Fibroblast of lung (primary cell): ENCODE results near the gene CLCN7.

Source experiments
- EZH2 ChIP-seq: IDR thresholded peaks from 2 replicates; pipeline ENCODE4 v1.5.1; 2012; ENCODE audit warnings: low read length, control low read depth, mild to moderate bottlenecking; ENCODE audit errors: missing control alignments
- TF ChIP-seq, protein P1 (sequence below), 2 donors: IDR thresholded peaks in 1 of 2; conservative IDR thresholded peaks in 1 of 2; 1 replicate in 1 of 2; 2 replicates in 1 of 2; pipeline ENCODE4 v1.5.1; 2011 to 2012; ENCODE audit warnings: low read length in 2 of 2, control low read depth in 1 of 2, inconsistent platforms in 1 of 2, low read depth in 1 of 2, mild to moderate bottlenecking in 1 of 2

DNA sequence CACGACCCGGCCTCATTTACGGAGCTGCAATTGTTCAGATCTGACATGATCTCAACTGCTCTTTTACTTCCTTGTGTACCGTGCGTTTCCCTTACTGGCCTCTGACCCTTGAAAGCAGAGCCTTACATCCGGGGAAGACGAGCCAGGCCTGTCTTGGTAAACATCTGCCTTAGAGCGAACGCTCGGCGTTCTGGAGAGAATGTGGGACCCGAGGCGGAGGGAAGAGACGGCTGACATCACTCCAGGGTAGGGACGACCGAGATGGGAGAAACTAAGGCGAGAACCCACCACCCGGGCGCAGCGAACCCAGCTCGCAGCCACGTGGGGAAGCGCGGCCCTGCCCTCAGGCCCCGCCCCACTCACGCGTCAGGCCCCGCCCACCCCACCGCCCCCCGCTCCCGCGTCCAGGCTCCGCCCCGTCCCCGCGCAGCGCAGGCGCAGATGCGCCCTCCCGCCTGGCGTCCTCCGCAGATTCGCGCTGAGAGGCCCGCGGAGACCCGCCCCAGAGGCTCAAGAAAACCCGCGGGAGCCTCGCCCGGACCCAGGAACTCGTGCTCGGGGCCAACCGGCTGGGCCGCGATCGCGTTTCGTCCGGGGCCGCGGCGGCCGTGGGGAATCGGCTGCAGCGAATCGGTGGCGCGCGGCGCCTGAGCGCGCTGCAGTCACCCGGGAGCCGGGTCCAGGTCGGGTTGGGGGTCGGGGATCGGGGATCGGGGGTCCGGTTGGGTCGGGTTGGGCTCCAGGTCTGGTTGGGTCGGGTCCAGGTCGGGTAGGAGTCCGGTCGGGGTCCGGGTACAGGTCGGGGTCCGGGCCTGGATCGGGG, 18.3 kb upstream of the CLCN7 start, which contains the start of gene TELO2:
- TF ChIP-seq, protein P1, sequence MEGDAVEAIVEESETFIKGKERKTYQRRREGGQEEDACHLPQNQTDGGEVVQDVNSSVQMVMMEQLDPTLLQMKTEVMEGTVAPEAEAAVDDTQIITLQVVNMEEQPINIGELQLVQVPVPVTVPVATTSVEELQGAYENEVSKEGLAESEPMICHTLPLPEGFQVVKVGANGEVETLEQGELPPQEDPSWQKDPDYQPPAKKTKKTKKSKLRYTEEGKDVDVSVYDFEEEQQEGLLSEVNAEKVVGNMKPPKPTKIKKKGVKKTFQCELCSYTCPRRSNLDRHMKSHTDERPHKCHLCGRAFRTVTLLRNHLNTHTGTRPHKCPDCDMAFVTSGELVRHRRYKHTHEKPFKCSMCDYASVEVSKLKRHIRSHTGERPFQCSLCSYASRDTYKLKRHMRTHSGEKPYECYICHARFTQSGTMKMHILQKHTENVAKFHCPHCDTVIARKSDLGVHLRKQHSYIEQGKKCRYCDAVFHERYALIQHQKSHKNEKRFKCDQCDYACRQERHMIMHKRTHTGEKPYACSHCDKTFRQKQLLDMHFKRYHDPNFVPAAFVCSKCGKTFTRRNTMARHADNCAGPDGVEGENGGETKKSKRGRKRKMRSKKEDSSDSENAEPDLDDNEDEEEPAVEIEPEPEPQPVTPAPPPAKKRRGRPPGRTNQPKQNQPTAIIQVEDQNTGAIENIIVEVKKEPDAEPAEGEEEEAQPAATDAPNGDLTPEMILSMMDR (conservative IDR thresholded peaks at IDR 0.05 in 1 of 2, IDR thresholded peaks at IDR 0.05 in 1 of 2; ENCODE audit: low read depth in 1 of 2, low read length in 2 of 2): no peak
- no peak for TF ChIP-seq EZH2
